B cell (primary cell): Measurements from ENCODE around the gene MYOM3. TPM values are rescaled to one million over a fixed set of nuclear protein-coding genes. Genes with fewer than 3 reads are reported as not detected.
A peak's percentile ranks its signal among the peaks of the same experiment; 100 is the strongest.

Experiments
- ATAC-seq: fragments of 200-7000 bp; cut with Tn5 transposase; one replicate; pipeline ENCODE4 v1.10.0; 2021; ENCODE audit warnings: low read depth, mild to moderate bottlenecking, moderate number of reproducible peaks, moderate library complexity
- CTCF ChIA-PET: fragments of 350-600 bp; sonication (Branson Sonifier 250); formaldehyde crosslinking; loops from one replicate; lab custom pipeline; 2021; ENCODE audit warnings: antibody characterized with exemption, inconsistent platforms; lab: Charles Lee
- POLR2A ChIA-PET: fragments of 350-600 bp; sonication (Branson Sonifier 250); formaldehyde crosslinking; loops from one replicate; lab custom pipeline; 2021; ENCODE audit warnings: antibody characterized with exemption; lab: Charles Lee
- DNase-seq: peaks from one replicate; pipeline ENCODE4 v3.0.0; 2013
- H2AFZ ChIP-seq: 2 replicates; pipeline ENCODE4 v1.6.1; 2012; ENCODE audit warnings: mild to moderate bottlenecking, low read depth, low read length; ENCODE audit not compliant: insufficient read depth, poor library complexity, severe bottlenecking
- H3K27ac ChIP-seq, 2 donors: 1 replicate in 1 of 2; 2 replicates in 1 of 2; pipeline ENCODE4 v1.5.1; 2012 to 2013; ENCODE audit warnings: low read length in 2 of 2, mild to moderate bottlenecking in 2 of 2, moderate library complexity in 1 of 2
- H3K27me3 ChIP-seq, 4 experiments: fragments of 200-600 bp in 1 of 4; sonication (generic) in 1 of 4; replicated peaks in 1 of 4; 1 replicate in 2 of 4; 2 replicates in 2 of 4; pipeline versions ENCODE4 v1.6.1 to v1.7.0; 2013 to 2016; ENCODE audit warnings: low read length in 3 of 4, mild to moderate bottlenecking in 2 of 4, mixed read lengths in 1 of 4, moderate library complexity in 1 of 4; ENCODE audit not compliant: insufficient read depth in 4 of 4, control insufficient read depth in 3 of 4; ENCODE audit errors: control extremely low read depth in 1 of 4
- H3K36me3 ChIP-seq, 2 experiments: replicated peaks in 1 of 2; 1 replicate in 1 of 2; 2 replicates in 1 of 2; pipeline versions ENCODE4 v1.6.1 to v1.7.1; 2013; ENCODE audit warnings: low read length in 1 of 2; ENCODE audit not compliant: insufficient read depth in 2 of 2, control insufficient read depth in 1 of 2; ENCODE audit errors: control extremely low read depth in 1 of 2, extremely low read depth in 1 of 2
- H3K4me1 ChIP-seq, 2 donors: fragments of 200-600 bp in 1 of 2; sonication (generic) in 1 of 2; 1 replicate in 1 of 2; 2 replicates in 1 of 2; pipeline versions ENCODE4 v1.5.1 to v1.6.1; 2013 to 2017; ENCODE audit warnings: low read length in 2 of 2; ENCODE audit not compliant: control insufficient read depth in 2 of 2, insufficient read depth in 2 of 2
- H3K4me2 ChIP-seq: replicated peaks from 2 replicates; pipeline ENCODE3; 2012; ENCODE audit warnings: mild to moderate bottlenecking, low read depth, low read length; ENCODE audit not compliant: poor library complexity, severe bottlenecking
- H3K4me3 ChIP-seq, 5 experiments: fragments of 200-600 bp in 1 of 5; sonication (generic) in 1 of 5; 1 replicate in 3 of 5; 2 replicates in 2 of 5; pipeline versions ENCODE4 v1.5.1 to v1.7.0; 2011 to 2016; ENCODE audit warnings: low read length in 4 of 5, mild to moderate bottlenecking in 4 of 5, low read depth in 2 of 5, control low read depth in 1 of 5, moderate library complexity in 1 of 5; ENCODE audit not compliant: insufficient read depth in 1 of 5; ENCODE audit errors: control extremely low read depth in 1 of 5, extremely low read depth in 1 of 5
- H3K79me2 ChIP-seq: fragments of 200-600 bp; sonication (generic); one replicate; pipeline ENCODE4 v1.6.0; 2016; ENCODE audit warnings: low read length; ENCODE audit not compliant: control insufficient read depth, insufficient read depth
- H3K9ac ChIP-seq: fragments of 200-600 bp; sonication (generic); 2 replicates; pipeline ENCODE4 v1.6.1; 2017; ENCODE audit warnings: mild to moderate bottlenecking, low read length, moderate library complexity
- H3K9me3 ChIP-seq, 3 donors: one replicate each; pipeline versions ENCODE4 v1.6.1 to v1.7.1; 2013; ENCODE audit warnings: low read length in 2 of 3; ENCODE audit not compliant: control insufficient read depth in 2 of 3, insufficient read depth in 1 of 3; ENCODE audit errors: control extremely low read depth in 1 of 3
- H4K20me1 ChIP-seq: 2 replicates; pipeline ENCODE4 v1.6.0; 2012; ENCODE audit warnings: mild to moderate bottlenecking, low read length; ENCODE audit not compliant: insufficient read depth, control insufficient read depth, poor library complexity, severe bottlenecking
- H3K27ac Mint-ChIP-seq: one replicate; pipeline ENCODE4 v1.8.0; 2021; ENCODE audit warnings: mixed read lengths
- H3K27me3 Mint-ChIP-seq: one replicate; pipeline ENCODE4 v1.8.0; 2021; ENCODE audit warnings: mixed read lengths
- H3K4me1 Mint-ChIP-seq: one replicate; pipeline ENCODE4 v1.8.0; 2021; ENCODE audit warnings: mixed read lengths
- H3K4me3 Mint-ChIP-seq: one replicate; pipeline ENCODE4 v1.8.0; 2021; ENCODE audit warnings: mixed read lengths
- H3K9me3 Mint-ChIP-seq: one replicate; pipeline ENCODE4 v1.8.0; 2022; ENCODE audit warnings: mixed read lengths; ENCODE audit not compliant: insufficient read depth
- EZH2 ChIP-seq: IDR thresholded peaks from 2 replicates; pipeline ENCODE4 v1.6.1; 2012; ENCODE audit warnings: borderline replicate concordance, low read depth, mild to moderate bottlenecking, moderate library complexity, low read length; ENCODE audit not compliant: insufficient read depth, poor library complexity, severe bottlenecking
- WGBS: methylation state at CpG from one replicate; pipeline ENCODE4 v1.1.5; 2013; ENCODE audit warnings: missing lambda C conversion rate; ENCODE audit not compliant: insufficient coverage; 5-methylcytosine and 5-hydroxymethylcytosine counted together
- intact Hi-C: fragments of 100-400 bp; cut with micrococcal nuclease; formaldehyde crosslinking; loops from one replicate; pipeline ENCODE4 v1.10.0; 2022
- polyA plus RNA-seq: library from polyadenylated mRNA; depleted of rRNA; stranded (reverse); fragments of >200 nt; gene quantifications from 2 replicates; pipeline ENCODE4 v1.2.3, GENCODE V29; 2012
- total RNA-seq, 2 donors: library from RNA; stranded (reverse); fragments of 120-200 nt in 1 of 2; gene quantifications; 1 replicate in 1 of 2; 2 replicates in 1 of 2; pipeline versions ENCODE4 v1.2.3 to v1.2.4, GENCODE V29; 2013 to 2022
- TF ChIP-seq, protein P1 (sequence below): fragments of 200-600 bp; IDR thresholded peaks from one replicate; pipeline ENCODE4 v1.8.0; 2022; ENCODE audit warnings: antibody characterized with exemption, mild to moderate bottlenecking

Gene MYOM3
- total and polyA plus RNA-seq, 2 donors (not counting 1 experiment from before 2014, with no cell fraction given) = not detected

DNA sequence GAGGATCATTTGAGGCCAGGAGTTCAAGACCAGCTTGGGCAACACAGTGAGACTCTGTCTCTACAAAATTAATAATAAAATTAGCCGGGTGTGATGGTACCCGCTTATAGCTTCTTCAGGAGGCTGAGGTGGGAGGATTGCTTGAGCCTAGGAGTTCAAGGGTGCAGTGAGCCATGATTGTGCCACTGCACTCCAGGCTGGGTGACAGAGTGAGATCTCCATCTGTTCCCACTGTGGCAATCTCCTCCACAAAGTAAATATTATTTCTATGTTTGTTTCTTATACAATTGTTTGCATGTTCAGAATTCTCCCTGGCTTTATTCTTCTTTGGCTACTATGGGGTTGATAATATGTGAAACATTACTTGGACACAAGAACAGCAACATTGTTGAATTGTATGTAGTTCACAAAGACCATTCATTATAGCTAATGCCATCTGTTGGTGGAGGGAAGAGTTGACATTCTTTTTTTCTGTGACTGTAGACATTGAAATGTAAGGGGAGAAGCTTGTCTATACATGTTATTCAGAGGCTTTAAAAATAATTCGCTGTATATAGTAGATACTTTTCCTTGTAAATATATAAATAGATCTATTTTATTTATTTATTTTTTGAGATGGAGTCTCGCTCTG lies 84.0 kb downstream of the MYOM3 start:
- no peaks in the 10 kb centered on the region for H3K4me1 ChIP-seq
- no peaks in the 10 kb centered on the region for H4K20me1 ChIP-seq
- Mint-ChIP-seq H3K27ac (no peak overlapping the region), H3K27me3 (no peaks in the 10 kb centered on the region), H3K4me3 (no peak overlapping the region), H3K4me1 (peaks cover 5% of the 10 kb centered on the region), H3K9me3 (no peaks in the 10 kb centered on the region)
- CTCF ChIA-PET = interaction anchor here (0.8 to 3.3 kb wide), 17 partner anchors 21 to 337 kb away, joined by 3 to 28 read pairs (median 4); partner anchors contain the start of genes PNRC2 and RPL11
- H2AFZ ChIP-seq = no peak overlapping the region
- intact Hi-C loops = no loop called here
- 100% methylated on average over 3 of the region's 4 CpGs for WGBS
- POLR2A ChIA-PET = interaction anchor here (0.6 to 0.9 kb wide), 2 partner anchors 129 to 237 kb away, joined by 6 to 9 read pairs; partner anchors contain the start of gene LYPLA2
- peak; percentile 37 for DNase-seq
- H3K9ac ChIP-seq = no peak overlapping the region
- H3K27ac ChIP-seq = no peak overlapping the region
- H3K79me2 ChIP-seq = no peaks in the 10 kb centered on the region
- no peaks in the 10 kb centered on the region for H3K36me3 ChIP-seq
- no peak overlapping the region for H3K4me2 ChIP-seq
- TF ChIP-seq, protein P1, sequence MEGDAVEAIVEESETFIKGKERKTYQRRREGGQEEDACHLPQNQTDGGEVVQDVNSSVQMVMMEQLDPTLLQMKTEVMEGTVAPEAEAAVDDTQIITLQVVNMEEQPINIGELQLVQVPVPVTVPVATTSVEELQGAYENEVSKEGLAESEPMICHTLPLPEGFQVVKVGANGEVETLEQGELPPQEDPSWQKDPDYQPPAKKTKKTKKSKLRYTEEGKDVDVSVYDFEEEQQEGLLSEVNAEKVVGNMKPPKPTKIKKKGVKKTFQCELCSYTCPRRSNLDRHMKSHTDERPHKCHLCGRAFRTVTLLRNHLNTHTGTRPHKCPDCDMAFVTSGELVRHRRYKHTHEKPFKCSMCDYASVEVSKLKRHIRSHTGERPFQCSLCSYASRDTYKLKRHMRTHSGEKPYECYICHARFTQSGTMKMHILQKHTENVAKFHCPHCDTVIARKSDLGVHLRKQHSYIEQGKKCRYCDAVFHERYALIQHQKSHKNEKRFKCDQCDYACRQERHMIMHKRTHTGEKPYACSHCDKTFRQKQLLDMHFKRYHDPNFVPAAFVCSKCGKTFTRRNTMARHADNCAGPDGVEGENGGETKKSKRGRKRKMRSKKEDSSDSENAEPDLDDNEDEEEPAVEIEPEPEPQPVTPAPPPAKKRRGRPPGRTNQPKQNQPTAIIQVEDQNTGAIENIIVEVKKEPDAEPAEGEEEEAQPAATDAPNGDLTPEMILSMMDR = peak; percentile 50
- no peak for TF ChIP-seq EZH2
- H3K4me3 ChIP-seq = no peak overlapping the region
- no peak for ATAC-seq
- H3K27me3 ChIP-seq = no peaks in the 10 kb centered on the region
- no peaks in the 10 kb centered on the region for H3K9me3 ChIP-seq

DNA sequence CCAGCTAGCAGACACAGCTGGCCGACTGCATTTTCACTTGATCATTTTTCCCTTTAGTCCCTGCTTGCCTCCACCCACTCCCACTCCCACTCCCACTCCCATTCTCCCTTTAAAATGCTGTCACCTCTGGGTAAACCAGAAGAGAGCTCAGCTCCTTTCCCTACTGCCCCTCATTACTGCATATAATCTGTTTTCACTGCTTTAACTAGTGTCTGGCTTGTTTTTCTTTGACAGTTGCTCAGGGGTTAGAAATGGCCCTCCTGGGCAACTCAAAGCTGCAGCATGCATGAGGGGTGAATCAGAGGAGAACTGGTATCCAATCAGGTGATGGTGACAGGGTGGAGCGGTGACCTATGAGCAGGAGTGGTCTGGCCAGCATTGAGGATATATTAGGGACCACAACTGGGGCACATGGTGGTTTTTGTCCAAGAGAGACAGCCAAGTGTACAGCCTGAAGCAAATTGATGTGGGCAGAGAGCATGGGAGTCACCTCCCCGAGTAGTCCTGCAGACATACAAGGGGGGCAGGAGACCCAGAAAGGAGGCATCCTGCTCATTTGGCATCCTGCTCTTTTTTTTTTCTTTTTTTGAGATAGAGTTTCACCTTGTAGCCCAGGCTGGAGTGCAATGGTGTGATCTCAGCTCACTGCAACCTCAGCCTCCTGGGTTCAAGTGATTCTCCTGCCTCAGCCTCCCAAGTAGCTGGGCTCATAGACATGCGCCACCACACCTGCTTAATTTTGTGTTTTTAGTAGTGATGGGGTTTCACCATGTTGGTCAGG lies 89.2 kb downstream of the MYOM3 start:
- H3K4me3 Mint-ChIP-seq = no peak overlapping the region
- H3K36me3 ChIP-seq = no peaks in the 10 kb centered on the region
- H4K20me1 ChIP-seq = no peaks in the 10 kb centered on the region
- H3K27ac ChIP-seq = no peak overlapping the region
- H3K9me3 Mint-ChIP-seq = no peaks in the 10 kb centered on the region
- no peak overlapping the region for H3K27ac Mint-ChIP-seq
- ChIA-PET CTCF (no interaction called here), POLR2A (no interaction called here)
- H2AFZ ChIP-seq = no peak overlapping the region
- TF ChIP-seq EZH2 = no peak
- TF ChIP-seq, protein P1 = no peak
- H3K4me3 ChIP-seq = no peak overlapping the region
- intact Hi-C loops = no loop called here
- 88% methylated on average over 3 of the region's 4 CpGs for WGBS
- no peak for DNase-seq
- no peaks in the 10 kb centered on the region for H3K79me2 ChIP-seq
- no peaks in the 10 kb centered on the region for H3K9me3 ChIP-seq
- H3K4me1 ChIP-seq = no peaks in the 10 kb centered on the region
- no peaks in the 10 kb centered on the region for H3K27me3 ChIP-seq
- no peak overlapping the region for H3K9ac ChIP-seq
- H3K27me3 Mint-ChIP-seq = no peaks in the 10 kb centered on the region
- H3K4me2 ChIP-seq = no peak overlapping the region
- no peak for ATAC-seq
- peaks cover 5% of the 10 kb centered on the region for H3K4me1 Mint-ChIP-seq
